ENCODE measurements around the gene ANKRD24.

ANKRD24 gene

DNA sequence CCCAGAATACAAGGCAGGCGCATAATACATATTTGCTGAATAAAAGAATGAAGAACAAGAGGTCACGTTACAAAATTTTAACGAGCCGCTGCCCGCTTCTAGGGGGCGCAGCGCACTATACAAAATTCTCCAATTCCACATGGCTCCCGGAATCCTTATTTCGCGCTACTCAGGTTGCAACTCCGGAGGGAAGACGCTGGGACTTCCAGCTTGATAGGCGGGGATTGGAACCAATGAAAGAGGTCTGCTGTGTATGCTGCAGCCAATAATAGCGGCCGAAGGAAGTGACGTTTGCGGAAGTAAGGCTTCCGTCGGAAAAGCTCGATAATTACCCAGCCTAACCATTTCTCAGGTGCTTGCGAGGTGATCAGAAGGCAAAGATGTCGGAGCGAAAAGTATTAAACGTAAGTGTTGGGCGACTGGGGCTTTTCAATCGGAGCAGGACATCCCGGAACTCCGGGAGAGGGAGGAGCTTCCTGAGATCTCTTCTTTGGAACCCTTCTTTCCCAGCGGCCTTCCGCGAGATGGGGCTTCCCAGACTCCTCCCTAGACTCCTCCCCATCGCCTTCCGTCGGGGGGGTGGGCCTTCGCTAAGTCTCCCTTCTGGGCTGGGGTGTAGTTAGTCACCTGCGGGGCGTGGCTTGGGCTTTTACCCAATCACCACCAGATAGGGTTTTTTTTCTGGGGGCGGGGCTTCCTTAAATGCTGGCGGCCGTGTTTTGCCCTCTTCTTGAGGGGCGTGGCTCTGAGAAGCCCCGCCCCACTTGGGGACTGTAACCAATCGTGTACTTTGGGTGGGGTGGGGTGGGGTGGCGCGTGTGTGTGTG lies 64.5 kb downstream of the ANKRD24 start, which contains the start of gene YJU2 (continued):
- TF ChIP-seq ZNF362 (tag by site-specific recombination; IDR thresholded peaks at IDR 0.05) = peak; percentile 72; the same call in 1 of the 2 replicates
- peak; percentile 51 for TF ChIP-seq ZEB2 (tag by site-specific recombination; IDR thresholded peaks at IDR 0.05)
- TF ChIP-seq, protein P1, sequence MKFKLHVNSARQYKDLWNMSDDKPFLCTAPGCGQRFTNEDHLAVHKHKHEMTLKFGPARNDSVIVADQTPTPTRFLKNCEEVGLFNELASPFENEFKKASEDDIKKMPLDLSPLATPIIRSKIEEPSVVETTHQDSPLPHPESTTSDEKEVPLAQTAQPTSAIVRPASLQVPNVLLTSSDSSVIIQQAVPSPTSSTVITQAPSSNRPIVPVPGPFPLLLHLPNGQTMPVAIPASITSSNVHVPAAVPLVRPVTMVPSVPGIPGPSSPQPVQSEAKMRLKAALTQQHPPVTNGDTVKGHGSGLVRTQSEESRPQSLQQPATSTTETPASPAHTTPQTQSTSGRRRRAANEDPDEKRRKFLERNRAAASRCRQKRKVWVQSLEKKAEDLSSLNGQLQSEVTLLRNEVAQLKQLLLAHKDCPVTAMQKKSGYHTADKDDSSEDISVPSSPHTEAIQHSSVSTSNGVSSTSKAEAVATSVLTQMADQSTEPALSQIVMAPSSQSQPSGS (tag by site-specific recombination; IDR thresholded peaks at IDR 0.05; ENCODE audit: low read depth) = 0 out of 2 replicates have a peak, but pooled peaks have one; percentile 51
- 0 out of 2 replicates have a peak, but pooled peaks have one; percentile 48 for TF ChIP-seq KLF10 (tag by site-specific recombination; IDR thresholded peaks at IDR 0.05)
- TF ChIP-seq KLF1 (tag by site-specific recombination; IDR thresholded peaks at IDR 0.05) = peak; percentile 95
- TF ChIP-seq SP7 (tag by site-specific recombination; IDR thresholded peaks at IDR 0.05) = peak; percentile 84
- TF ChIP-seq WT1 (tag by site-specific recombination; IDR thresholded peaks at IDR 0.05) = 0 out of 2 replicates have a peak, but pooled peaks have one; percentile 31
- peak; percentile 65 for TF ChIP-seq ZNF341 (tag by site-specific recombination; IDR thresholded peaks at IDR 0.05; ENCODE audit: low read depth)
- TF ChIP-seq KLF16 (tag by site-specific recombination; IDR thresholded peaks at IDR 0.05) = peak; percentile 96
- 0 out of 2 replicates have a peak, but pooled peaks have one; percentile 21 for TF ChIP-seq FEZF1 (tag by site-specific recombination; IDR thresholded peaks at IDR 0.05)
- peak; percentile 69; the same call in 1 of the 2 replicates for TF ChIP-seq ZBTB6 (tag by site-specific recombination; IDR thresholded peaks at IDR 0.05)
- TF ChIP-seq ZNF146 (tag by site-specific recombination; IDR thresholded peaks at IDR 0.05) = peak; percentile 35; the same call in 1 of the 2 replicates
- peak; percentile 89 for TF ChIP-seq CTCF (tag by site-specific recombination; IDR thresholded peaks at IDR 0.05)
- peak; percentile 88 for TF ChIP-seq ZNF501 (tag by site-specific recombination; IDR thresholded peaks at IDR 0.05)
- TF ChIP-seq ZNF658 (tag by site-specific recombination; IDR thresholded peaks at IDR 0.05) = no peak
- TF ChIP-seq ZNF654 (tag by site-specific recombination; IDR thresholded peaks at IDR 0.05; ENCODE audit: low read depth) = 0 out of 2 replicates have a peak, but pooled peaks have one; percentile 11
- peak; percentile 87 for TF ChIP-seq ZNF777 (tag by site-specific recombination; IDR thresholded peaks at IDR 0.05; ENCODE audit: borderline replicate concordance)
- peak; percentile 88 for TF ChIP-seq ZBTB17 (tag by site-specific recombination; IDR thresholded peaks at IDR 0.05)
- TF ChIP-seq ZNF664 (tag by site-specific recombination; IDR thresholded peaks at IDR 0.05) = peak; percentile 69
- TF ChIP-seq ZNF10 (tag by site-specific recombination; IDR thresholded peaks at IDR 0.05) = 0 out of 2 replicates have a peak, but pooled peaks have one; percentile 20
- peak; percentile 80 for TF ChIP-seq ZSCAN4 (tag by site-specific recombination; IDR thresholded peaks at IDR 0.05)
- TF ChIP-seq ZNF133 (tag by site-specific recombination; IDR thresholded peaks at IDR 0.05) = no peak
- peak; percentile 73; the same call in 1 of the 2 replicates for TF ChIP-seq ZFP37 (tag by site-specific recombination; IDR thresholded peaks at IDR 0.05)
- peak; percentile 12 for TF ChIP-seq ZBTB8A (tag by site-specific recombination; IDR thresholded peaks at IDR 0.05)
- peak; percentile 66; the same call in 1 of the 2 replicates for TF ChIP-seq ZBTB20 (tag by site-specific recombination; IDR thresholded peaks at IDR 0.05)
- TF ChIP-seq, protein P2, sequence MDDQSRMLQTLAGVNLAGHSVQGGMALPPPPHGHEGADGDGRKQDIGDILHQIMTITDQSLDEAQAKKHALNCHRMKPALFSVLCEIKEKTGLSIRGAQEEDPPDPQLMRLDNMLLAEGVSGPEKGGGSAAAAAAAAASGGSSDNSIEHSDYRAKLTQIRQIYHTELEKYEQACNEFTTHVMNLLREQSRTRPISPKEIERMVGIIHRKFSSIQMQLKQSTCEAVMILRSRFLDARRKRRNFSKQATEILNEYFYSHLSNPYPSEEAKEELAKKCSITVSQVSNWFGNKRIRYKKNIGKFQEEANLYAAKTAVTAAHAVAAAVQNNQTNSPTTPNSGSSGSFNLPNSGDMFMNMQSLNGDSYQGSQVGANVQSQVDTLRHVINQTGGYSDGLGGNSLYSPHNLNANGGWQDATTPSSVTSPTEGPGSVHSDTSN (CRISPR knock-in tag; IDR thresholded peaks at IDR 0.05) = peak; percentile 95; the same call in 1 of the 2 replicates
- TF ChIP-seq ZSCAN23 (tag by site-specific recombination; IDR thresholded peaks at IDR 0.05) = 0 out of 2 replicates have a peak, but pooled peaks have one; percentile 44
- peak; percentile 84 for TF ChIP-seq ZNF629 (tag by site-specific recombination; IDR thresholded peaks at IDR 0.05)
- TF ChIP-seq ZBTB21 (tag by site-specific recombination; IDR thresholded peaks at IDR 0.05) = peak; percentile 70
- peak; percentile 95 for TF ChIP-seq KLF8 (tag by site-specific recombination; IDR thresholded peaks at IDR 0.05)
- TF ChIP-seq ZNF843 (tag by site-specific recombination; IDR thresholded peaks at IDR 0.05) = 0 out of 2 replicates have a peak, but pooled peaks have one; percentile 17
